Effector memory CD4-positive, alpha-beta T cell (primary cell): ENCODE measurements around the gene HMCES.

Source experiments
- DNase-seq, 3 donors: peaks; one replicate each; pipeline ENCODE4 v3.0.0-alpha.2; 2020
- H3K27ac ChIP-seq: 2 replicates; pipeline ENCODE4 v1.7.0; 2013; ENCODE audit warnings: mild to moderate bottlenecking, low read length, moderate library complexity; ENCODE audit not compliant: insufficient read depth, poor library complexity, severe bottlenecking
- H3K27me3 ChIP-seq: replicated peaks from 2 replicates; pipeline ENCODE4 v1.7.0; 2013; ENCODE audit warnings: mild to moderate bottlenecking, low read length; ENCODE audit not compliant: insufficient read depth, control insufficient read depth, poor library complexity, severe bottlenecking
- H3K36me3 ChIP-seq: 2 replicates; pipeline ENCODE4 v1.7.0; 2013; ENCODE audit warnings: mild to moderate bottlenecking, low read length, moderate library complexity; ENCODE audit not compliant: control insufficient read depth, insufficient read depth
- H3K4me1 ChIP-seq: 2 replicates; pipeline ENCODE4 v1.7.0; 2013; ENCODE audit warnings: low read length, mild to moderate bottlenecking; ENCODE audit not compliant: control insufficient read depth, insufficient read depth, poor library complexity, severe bottlenecking
- H3K4me3 ChIP-seq: 2 replicates; pipeline ENCODE4 v1.7.0; 2013; ENCODE audit warnings: low read length, low read depth, mild to moderate bottlenecking; ENCODE audit not compliant: insufficient read depth, poor library complexity, severe bottlenecking
- H3K9me3 ChIP-seq: 2 replicates; pipeline ENCODE4 v1.7.0; 2013; ENCODE audit warnings: mild to moderate bottlenecking, low read length, moderate library complexity; ENCODE audit not compliant: control insufficient read depth
- total RNA-seq, 3 donors: gene quantifications; one replicate each; lab custom pipeline; 2026; lab: John Stamatoyannopoulos, UW

HMCES gene, protein sequence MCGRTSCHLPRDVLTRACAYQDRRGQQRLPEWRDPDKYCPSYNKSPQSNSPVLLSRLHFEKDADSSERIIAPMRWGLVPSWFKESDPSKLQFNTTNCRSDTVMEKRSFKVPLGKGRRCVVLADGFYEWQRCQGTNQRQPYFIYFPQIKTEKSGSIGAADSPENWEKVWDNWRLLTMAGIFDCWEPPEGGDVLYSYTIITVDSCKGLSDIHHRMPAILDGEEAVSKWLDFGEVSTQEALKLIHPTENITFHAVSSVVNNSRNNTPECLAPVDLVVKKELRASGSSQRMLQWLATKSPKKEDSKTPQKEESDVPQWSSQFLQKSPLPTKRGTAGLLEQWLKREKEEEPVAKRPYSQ
- 52.2 to 78.8 (median 66.8) reads per million in 3 donors for total RNA-seq

- DNase-seq = peak; percentile 90 to 93 (median 91)
- Histone ChIP-seq H3K4me1 (peaks cover 16% of the 10 kb centered on the region), H3K27ac (peak within 1 kb of the TSS; percentile 97), H3K4me3 (peak within 1 kb of the TSS; percentile 89), H3K27me3 (no peaks in the 10 kb centered on the region), H3K36me3 (peaks cover 32% of the 10 kb centered on the region), H3K9me3 (no peaks in the 10 kb centered on the region)
These were observed at the start of gene HMCES for GRCh38 chr3:129278439-129278965. Gene HMCES, plus strand, starts transcription at chr3:129278870. Its CDS starts 863 bp downstream, at chr3:129279733.

DNA sequence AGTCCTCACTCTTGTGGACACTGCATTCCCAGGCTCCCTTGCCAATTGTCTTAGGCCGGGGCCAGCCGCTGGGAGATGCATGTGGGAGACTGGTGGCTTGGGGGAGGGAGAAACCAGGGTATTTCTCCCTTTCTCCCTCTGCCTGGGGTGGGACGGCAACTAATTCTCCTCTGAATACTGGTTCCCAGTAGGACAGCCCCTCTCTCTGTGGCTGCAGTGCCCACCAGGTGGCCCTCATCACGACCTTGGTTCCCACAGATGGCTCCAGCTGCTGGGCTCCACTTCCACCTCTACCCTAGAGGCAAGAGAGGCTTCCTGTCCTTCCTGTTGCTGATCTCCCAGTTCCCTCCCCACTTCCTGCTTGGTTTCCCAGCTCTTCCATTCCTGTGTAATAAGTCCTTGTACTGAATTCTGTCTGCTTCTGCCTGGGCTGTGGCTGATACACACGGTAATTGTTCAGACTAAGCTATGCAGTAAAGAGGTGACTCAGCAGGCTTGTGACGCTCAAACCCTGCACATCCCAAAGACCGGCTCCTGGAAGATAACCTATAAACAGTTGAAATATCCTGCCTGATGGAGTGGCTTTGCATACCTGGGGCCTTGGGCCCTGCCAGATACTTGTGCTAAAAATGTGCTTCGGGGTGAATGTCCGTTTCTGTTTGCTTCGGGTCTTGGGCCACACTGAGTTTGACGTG is 49.6 kb upstream of the HMCES start:
- H3K36me3 ChIP-seq = no peaks in the 10 kb centered on the region
- H3K4me1 ChIP-seq = peaks cover 8% of the 10 kb centered on the region
- DNase-seq = no peak
- no peaks in the 10 kb centered on the region for H3K9me3 ChIP-seq
- H3K27me3 ChIP-seq = no peaks in the 10 kb centered on the region
- H3K4me3 ChIP-seq = no peak overlapping the region
- no peak overlapping the region for H3K27ac ChIP-seq

DNA sequence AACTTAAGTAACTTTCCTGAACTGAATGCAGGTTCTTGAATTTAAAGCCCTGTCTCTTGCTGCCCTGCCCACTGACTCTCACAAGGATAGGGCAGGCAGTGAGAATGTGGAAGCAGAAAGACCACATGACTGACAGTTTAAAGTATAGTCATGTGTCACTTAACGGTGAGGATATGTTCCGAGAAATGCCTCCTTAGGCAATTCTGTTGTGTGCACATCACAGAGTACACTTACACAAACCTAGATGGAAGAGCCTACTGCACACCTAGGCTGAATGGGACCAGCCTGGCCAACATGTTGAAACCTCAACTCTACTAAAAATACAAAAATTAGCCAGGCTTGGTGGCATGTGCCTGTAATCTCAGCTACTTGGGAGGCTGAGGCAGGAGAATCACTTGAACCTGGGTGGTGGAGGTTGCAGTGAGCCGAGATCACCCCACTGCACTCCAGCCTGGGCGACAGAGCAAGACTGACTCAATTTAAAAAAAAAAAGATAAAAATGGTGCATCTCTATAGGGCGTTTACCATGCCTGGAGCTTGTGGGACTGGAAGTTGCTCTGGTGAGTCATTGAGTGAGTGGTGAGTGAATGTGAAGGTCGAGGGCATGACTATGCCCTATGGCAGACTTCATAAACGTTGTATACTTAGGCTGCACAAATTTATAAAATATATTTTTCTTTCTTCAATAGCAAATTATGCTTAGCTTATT is 48.2 kb upstream of the HMCES start:
- Histone ChIP-seq H3K4me3 (no peak overlapping the region), H3K27ac (no peak overlapping the region), H3K4me1 (peaks cover 3% of the 10 kb centered on the region), H3K9me3 (no peaks in the 10 kb centered on the region), H3K27me3 (no peaks in the 10 kb centered on the region), H3K36me3 (no peaks in the 10 kb centered on the region)
- no peak for DNase-seq

DNA sequence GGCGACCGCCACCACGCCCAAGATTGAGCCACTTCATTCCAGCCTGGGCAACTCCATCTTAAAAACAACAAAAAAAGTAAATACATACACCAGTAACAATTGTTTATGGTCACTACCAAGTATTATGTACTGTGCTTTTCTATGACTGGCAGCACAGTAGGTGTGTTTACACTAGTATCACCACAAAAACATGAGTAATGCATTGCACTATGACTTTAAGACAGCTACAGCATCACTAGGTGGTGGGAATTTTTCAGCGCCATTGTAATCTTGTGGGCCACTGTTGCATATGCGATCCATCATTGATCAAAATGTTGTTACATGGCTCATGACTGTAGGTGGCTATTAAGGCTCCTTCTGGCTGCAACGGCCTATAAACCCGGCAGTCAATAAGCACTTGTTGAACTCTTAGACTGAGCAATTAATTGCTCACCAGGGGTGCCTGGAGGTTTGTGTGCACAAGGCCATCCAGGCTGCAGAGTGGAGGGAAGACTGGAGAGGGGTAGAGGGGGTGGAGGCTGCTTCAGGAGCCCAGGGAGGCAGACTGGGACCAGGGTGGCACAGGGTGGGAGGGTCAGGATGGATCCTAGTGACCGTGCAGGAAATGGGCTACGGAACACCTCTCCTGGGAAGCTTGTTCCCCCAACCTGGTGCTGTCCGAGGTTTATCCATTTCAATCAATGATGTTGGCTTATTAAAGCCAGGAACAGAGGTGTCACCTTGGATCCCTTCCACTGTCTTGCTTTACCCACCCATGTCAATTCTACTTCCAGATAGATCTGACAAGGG is 47.1 kb upstream of the HMCES start:
- no peaks in the 10 kb centered on the region for H3K36me3 ChIP-seq
- H3K4me1 ChIP-seq = no peaks in the 10 kb centered on the region
- H3K27me3 ChIP-seq = no peaks in the 10 kb centered on the region
- no peak overlapping the region for H3K27ac ChIP-seq
- H3K4me3 ChIP-seq = no peak overlapping the region
- DNase-seq = no peak
- H3K9me3 ChIP-seq = no peaks in the 10 kb centered on the region

- H3K4me3 ChIP-seq = no peak overlapping the region
- H3K27me3 ChIP-seq = no peaks in the 10 kb centered on the region
- H3K4me1 ChIP-seq = peaks cover under 1% of the 10 kb centered on the region
- H3K36me3 ChIP-seq = no peaks in the 10 kb centered on the region
- no peaks in the 10 kb centered on the region for H3K9me3 ChIP-seq
- no peak overlapping the region for H3K27ac ChIP-seq
- DNase-seq = no peak
These were observed 45.1 kb upstream of the HMCES start for GRCh38 chr3:129233538-129233937.

DNA sequence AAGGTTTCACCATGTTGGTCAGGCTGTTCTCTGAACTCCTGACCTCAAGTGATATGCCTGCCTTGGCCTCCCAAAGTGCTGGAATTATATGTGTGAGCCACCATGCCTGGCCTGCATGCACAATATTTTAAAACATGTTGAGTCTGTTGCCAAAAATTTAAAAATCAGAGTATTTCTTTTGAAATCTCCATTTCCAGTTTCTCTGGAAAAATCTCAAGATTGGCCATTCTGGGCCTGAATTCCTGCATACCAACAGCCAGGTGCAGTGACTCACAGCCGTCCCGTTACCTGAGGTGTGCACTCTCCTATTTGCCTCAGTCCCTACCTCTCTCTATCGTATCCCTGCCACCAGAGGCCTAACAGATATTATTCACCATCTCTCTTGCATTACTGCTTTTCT is 44.2 kb upstream of the HMCES start:
- Histone ChIP-seq H3K27ac (no peak overlapping the region), H3K4me3 (no peak overlapping the region), H3K36me3 (no peaks in the 10 kb centered on the region), H3K27me3 (no peaks in the 10 kb centered on the region), H3K4me1 (peaks cover 8% of the 10 kb centered on the region), H3K9me3 (no peaks in the 10 kb centered on the region)
- DNase-seq = no peak

- no peak overlapping the region for H3K4me3 ChIP-seq
- H3K4me1 ChIP-seq = peaks cover 12% of the 10 kb centered on the region
- no peak for DNase-seq
- no peak overlapping the region for H3K27ac ChIP-seq
- H3K9me3 ChIP-seq = no peaks in the 10 kb centered on the region
- no peaks in the 10 kb centered on the region for H3K36me3 ChIP-seq
- H3K27me3 ChIP-seq = no peaks in the 10 kb centered on the region
These were observed 43.2 kb upstream of the HMCES start for GRCh38 chr3:129235344-129235917.

- Histone ChIP-seq H3K27me3 (no peaks in the 10 kb centered on the region), H3K36me3 (no peaks in the 10 kb centered on the region), H3K27ac (no peak overlapping the region), H3K4me1 (peaks cover 12% of the 10 kb centered on the region), H3K9me3 (no peaks in the 10 kb centered on the region), H3K4me3 (no peak overlapping the region)
- DNase-seq = no peak
These were observed 39.5 kb upstream of the HMCES start for GRCh38 chr3:129238945-129239705.

- Histone ChIP-seq H3K4me1 (peaks cover 12% of the 10 kb centered on the region), H3K27ac (no peak overlapping the region), H3K27me3 (no peaks in the 10 kb centered on the region), H3K4me3 (no peak overlapping the region), H3K9me3 (no peaks in the 10 kb centered on the region), H3K36me3 (no peaks in the 10 kb centered on the region)
- DNase-seq = no peak
These were observed 38.7 kb upstream of the HMCES start for GRCh38 chr3:129239991-129240390.
